Breast epithelium (tissue), 3 donors: ENCODE results near the gene PKD1L1.

ENCODE experiments used
- POLR2AphosphoS5 ChIP-seq, 3 donors: sonication (generic); formaldehyde crosslinking; IDR thresholded peaks; one replicate each; pipeline ENCODE4 v1.6.1; 2017; ENCODE audit warnings: antibody characterized with exemption in 3 of 3
- TF ChIP-seq, protein P1 (sequence below), 3 donors: fragments of 450-650 bp; IDR thresholded peaks; one replicate each; pipeline ENCODE4 v1.5.1; 2016 to 2017; ENCODE audit warnings: antibody characterized with exemption in 3 of 3, mild to moderate bottlenecking in 3 of 3, moderate library complexity in 3 of 3

GRCh38 chr7:47803846-47804245 is 144.4 kb downstream of the PKD1L1 start:
- TF ChIP-seq, protein P1, sequence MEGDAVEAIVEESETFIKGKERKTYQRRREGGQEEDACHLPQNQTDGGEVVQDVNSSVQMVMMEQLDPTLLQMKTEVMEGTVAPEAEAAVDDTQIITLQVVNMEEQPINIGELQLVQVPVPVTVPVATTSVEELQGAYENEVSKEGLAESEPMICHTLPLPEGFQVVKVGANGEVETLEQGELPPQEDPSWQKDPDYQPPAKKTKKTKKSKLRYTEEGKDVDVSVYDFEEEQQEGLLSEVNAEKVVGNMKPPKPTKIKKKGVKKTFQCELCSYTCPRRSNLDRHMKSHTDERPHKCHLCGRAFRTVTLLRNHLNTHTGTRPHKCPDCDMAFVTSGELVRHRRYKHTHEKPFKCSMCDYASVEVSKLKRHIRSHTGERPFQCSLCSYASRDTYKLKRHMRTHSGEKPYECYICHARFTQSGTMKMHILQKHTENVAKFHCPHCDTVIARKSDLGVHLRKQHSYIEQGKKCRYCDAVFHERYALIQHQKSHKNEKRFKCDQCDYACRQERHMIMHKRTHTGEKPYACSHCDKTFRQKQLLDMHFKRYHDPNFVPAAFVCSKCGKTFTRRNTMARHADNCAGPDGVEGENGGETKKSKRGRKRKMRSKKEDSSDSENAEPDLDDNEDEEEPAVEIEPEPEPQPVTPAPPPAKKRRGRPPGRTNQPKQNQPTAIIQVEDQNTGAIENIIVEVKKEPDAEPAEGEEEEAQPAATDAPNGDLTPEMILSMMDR (IDR thresholded peaks at IDR 0.05) = no peak
- no peak for TF ChIP-seq POLR2AphosphoS5 (IDR thresholded peaks at IDR 0.05)
